WTC11 (cell line): ENCODE results near the gene AMBP. TPM values are rescaled to one million over a fixed set of nuclear protein-coding genes. Genes with fewer than 3 reads are reported as not detected.

Experiments used
- ATAC-seq: fragments of 200-7000 bp; cut with Tn5 transposase; 2 replicates; pipeline ENCODE4 v1.10.0; 2021; ENCODE audit warnings: mild to moderate bottlenecking, moderate library complexity
- CTCF ChIA-PET: fragments of 300-600 bp; sonication (Branson Sonifier 250); formaldehyde crosslinking; loops from one replicate; lab custom pipeline; 2021; ENCODE audit warnings: antibody characterized with exemption; lab: Charles Lee
- POLR2A ChIA-PET: fragments of 350-600 bp; sonication (Branson Sonifier 250); formaldehyde crosslinking; loops from one replicate; lab custom pipeline; 2021; ENCODE audit warnings: antibody characterized with exemption; lab: Charles Lee
- DNase-seq: peaks from one replicate; pipeline ENCODE4 v3.0.0; 2021; ENCODE audit warnings: low spot score
- H3K27ac Mint-ChIP-seq: 2 replicates; pipeline ENCODE4 v1.8.0; 2021; ENCODE audit warnings: mixed read lengths
- H3K27me3 Mint-ChIP-seq: 2 replicates; pipeline ENCODE4 v1.8.0; 2021; ENCODE audit warnings: low read depth, mild to moderate bottlenecking, moderate library complexity, mixed read lengths
- H3K36me3 Mint-ChIP-seq: 2 replicates; pipeline ENCODE4 v1.8.0; 2021; ENCODE audit warnings: mixed read lengths
- H3K4me1 Mint-ChIP-seq: 2 replicates; pipeline ENCODE4 v1.8.0; 2022; ENCODE audit warnings: mixed read lengths
- H3K4me3 Mint-ChIP-seq: 2 replicates; pipeline ENCODE4 v1.8.0; 2021; ENCODE audit warnings: mild to moderate bottlenecking, moderate library complexity, mixed read lengths
- H3K9me3 Mint-ChIP-seq: 2 replicates; pipeline ENCODE4 v1.8.0; 2021; ENCODE audit warnings: mixed read lengths
- ATF2 ChIP-seq: sonication (generic); formaldehyde crosslinking; IDR thresholded peaks from 2 replicates; pipeline ENCODE4 v1.8.1; 2022; ENCODE audit warnings: low read depth, missing genetic modification reagents, borderline replicate concordance
- CREB1 ChIP-seq: sonication (generic); formaldehyde crosslinking; IDR thresholded peaks from 2 replicates; pipeline ENCODE4 v1.8.0; 2023; ENCODE audit warnings: mild to moderate bottlenecking, missing genetic modification reagents
- FOXK1 ChIP-seq: sonication (generic); formaldehyde crosslinking; IDR thresholded peaks from 2 replicates; pipeline ENCODE4 v1.8.0; 2022; ENCODE audit warnings: mild to moderate bottlenecking, moderate library complexity, missing genetic modification reagents
- FOXP4 ChIP-seq: sonication (generic); formaldehyde crosslinking; IDR thresholded peaks from 2 replicates; pipeline ENCODE4 v1.8.0; 2022; ENCODE audit warnings: mild to moderate bottlenecking, missing genetic modification reagents
- GRHL2 ChIP-seq: fragments of 250-450 bp; sonication (Bioruptor Pico); IDR thresholded peaks from 2 replicates; pipeline ENCODE4 v1.8.0; 2022; ENCODE audit warnings: mild to moderate bottlenecking, moderate library complexity; ENCODE audit not compliant: insufficient replicate concordance, severe bottlenecking
- MAX ChIP-seq: sonication (generic); formaldehyde crosslinking; IDR thresholded peaks from 2 replicates; pipeline ENCODE4 v1.8.0; 2022; ENCODE audit warnings: mild to moderate bottlenecking, missing genetic modification reagents
- MLX ChIP-seq: sonication (generic); formaldehyde crosslinking; IDR thresholded peaks from 2 replicates; pipeline ENCODE4 v1.8.1; 2023; ENCODE audit warnings: mild to moderate bottlenecking, missing genetic modification reagents, moderate library complexity
- NFE2L1 ChIP-seq: sonication (generic); formaldehyde crosslinking; IDR thresholded peaks from 2 replicates; pipeline ENCODE4 v1.8.1; 2023; ENCODE audit warnings: missing genetic modification reagents
- NR2C2 ChIP-seq: sonication (generic); formaldehyde crosslinking; IDR thresholded peaks from 2 replicates; pipeline ENCODE4 v1.8.0; 2022; ENCODE audit warnings: mild to moderate bottlenecking, missing genetic modification reagents
- NR3C1 ChIP-seq: sonication (generic); formaldehyde crosslinking; conservative IDR thresholded peaks from 2 replicates; pipeline ENCODE4 v1.8.1; 2023; ENCODE audit warnings: low read depth, mild to moderate bottlenecking, missing genetic modification reagents
- PRRX2 ChIP-seq: fragments of 250-450 bp; sonication (Bioruptor Pico); IDR thresholded peaks from 2 replicates; pipeline ENCODE4 v1.8.0; 2021; ENCODE audit warnings: mild to moderate bottlenecking
- SOX15 ChIP-seq: fragments of 250-450 bp; sonication (Bioruptor Pico); IDR thresholded peaks from 2 replicates; pipeline ENCODE4 v1.9.0; 2021; ENCODE audit warnings: mild to moderate bottlenecking
- TP53 ChIP-seq: sonication (generic); formaldehyde crosslinking; IDR thresholded peaks from 2 replicates; pipeline ENCODE4 v1.8.1; 2023; ENCODE audit warnings: mild to moderate bottlenecking, missing genetic modification reagents
- ZBTB21 ChIP-seq: sonication (generic); formaldehyde crosslinking; IDR thresholded peaks from 2 replicates; pipeline ENCODE4 v1.8.1; 2023; ENCODE audit warnings: mild to moderate bottlenecking, missing genetic modification reagents, borderline replicate concordance
- ZNF423 ChIP-seq: fragments of 250-450 bp; sonication (Bioruptor Pico); IDR thresholded peaks from 2 replicates; pipeline ENCODE4 v2.1.2; 2022; ENCODE audit warnings: mild to moderate bottlenecking, moderate library complexity
- total RNA-seq: library from RNA; stranded (reverse); gene quantifications from 3 replicates; pipeline ENCODE4 v1.2.3, GENCODE V29; 2021
- TF ChIP-seq, protein P1 (sequence below): fragments of 250-450 bp; sonication (Bioruptor Pico); IDR thresholded peaks from 2 replicates; pipeline ENCODE4 v2.1.2; 2022; ENCODE audit warnings: mild to moderate bottlenecking, moderate library complexity
- TF ChIP-seq, protein P2 (sequence below): sonication (generic); formaldehyde crosslinking; IDR thresholded peaks from 2 replicates; pipeline ENCODE4 v1.8.1; 2023; ENCODE audit warnings: mild to moderate bottlenecking, missing genetic modification reagents
- TF ChIP-seq, protein P3 (sequence below): sonication (generic); formaldehyde crosslinking; IDR thresholded peaks from 2 replicates; pipeline ENCODE4 v1.8.1; 2022; ENCODE audit warnings: low read depth, mild to moderate bottlenecking, moderate library complexity, missing genetic modification reagents, borderline replicate concordance
- TF ChIP-seq, protein P4 (sequence below): sonication (generic); formaldehyde crosslinking; IDR thresholded peaks from 2 replicates; pipeline ENCODE4 v1.8.1; 2023; ENCODE audit warnings: mild to moderate bottlenecking, moderate library complexity, missing genetic modification reagents

AMBP gene
- total RNA-seq, 1 experiment from 2014 or later = 3.3 TPM

DNA sequence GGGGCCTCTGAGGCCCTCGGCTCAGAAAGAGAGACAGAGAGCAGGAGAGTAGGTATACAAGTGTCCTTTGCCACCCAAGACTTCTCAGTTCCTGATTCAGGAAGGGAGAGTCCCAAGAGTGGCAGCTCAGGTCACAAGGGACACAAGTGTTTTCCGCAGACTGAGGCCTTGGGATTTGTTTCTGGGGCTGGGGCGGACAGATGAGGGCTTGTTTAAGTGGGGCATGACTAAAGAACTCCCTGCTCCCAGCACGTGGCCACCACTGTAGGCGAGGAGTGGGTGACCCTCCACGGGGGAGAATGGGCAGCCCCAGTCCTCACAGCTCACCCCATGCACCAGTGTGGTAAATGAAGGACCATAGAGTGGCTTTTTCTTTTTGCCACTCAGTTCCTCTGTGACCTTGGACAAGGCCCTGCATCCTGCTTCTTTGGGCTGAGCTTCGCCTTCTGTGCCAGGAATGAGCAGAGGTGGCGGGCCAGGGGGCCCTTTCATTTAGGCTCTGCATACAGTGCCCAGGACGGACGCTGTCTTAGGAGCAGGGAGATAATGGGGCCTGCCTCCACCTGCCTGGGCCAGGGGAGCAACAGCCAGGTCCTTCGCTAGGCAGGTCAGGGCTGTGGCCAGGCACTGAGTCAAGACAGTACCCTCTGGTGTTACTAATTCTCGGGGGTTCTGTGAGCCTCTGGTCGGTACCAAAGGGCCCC is 50.8 kb downstream of the AMBP start (continued):
- TF ChIP-seq, protein P1, sequence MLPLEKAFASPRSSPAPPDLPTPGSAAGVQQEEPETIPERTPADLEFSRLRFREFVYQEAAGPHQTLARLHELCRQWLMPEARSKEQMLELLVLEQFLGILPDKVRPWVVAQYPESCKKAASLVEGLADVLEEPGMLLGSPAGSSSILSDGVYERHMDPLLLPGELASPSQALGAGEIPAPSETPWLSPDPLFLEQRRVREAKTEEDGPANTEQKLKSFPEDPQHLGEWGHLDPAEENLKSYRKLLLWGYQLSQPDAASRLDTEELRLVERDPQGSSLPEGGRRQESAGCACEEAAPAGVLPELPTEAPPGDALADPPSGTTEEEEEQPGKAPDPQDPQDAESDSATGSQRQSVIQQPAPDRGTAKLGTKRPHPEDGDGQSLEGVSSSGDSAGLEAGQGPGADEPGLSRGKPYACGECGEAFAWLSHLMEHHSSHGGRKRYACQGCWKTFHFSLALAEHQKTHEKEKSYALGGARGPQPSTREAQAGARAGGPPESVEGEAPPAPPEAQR (CRISPR knock-in tag) = no peak
- no peak for TF ChIP-seq CREB1

GRCh38 chr9:114026335-114026734 is 51.8 kb downstream of the AMBP start:
- CTCF ChIA-PET = interaction anchor here (1.5 kb wide), 1 partner anchor 265 kb away, joined by 5 read pairs; no protein-coding TSS in a partner anchor
- no peak overlapping the region for H3K27ac Mint-ChIP-seq
- TF ChIP-seq SOX15 (CRISPR knock-in tag) (no peak), FOXP4 (CRISPR knock-in tag) (no peak), NR3C1 (CRISPR knock-in tag) (no peak), MAX (CRISPR knock-in tag) (no peak), GRHL2 (CRISPR knock-in tag) (no peak), FOXK1 (no peak), TP53 (CRISPR knock-in tag) (no peak), PRRX2 (CRISPR knock-in tag) (no peak), ZNF423 (CRISPR knock-in tag) (no peak)
- TF ChIP-seq, protein P2, sequence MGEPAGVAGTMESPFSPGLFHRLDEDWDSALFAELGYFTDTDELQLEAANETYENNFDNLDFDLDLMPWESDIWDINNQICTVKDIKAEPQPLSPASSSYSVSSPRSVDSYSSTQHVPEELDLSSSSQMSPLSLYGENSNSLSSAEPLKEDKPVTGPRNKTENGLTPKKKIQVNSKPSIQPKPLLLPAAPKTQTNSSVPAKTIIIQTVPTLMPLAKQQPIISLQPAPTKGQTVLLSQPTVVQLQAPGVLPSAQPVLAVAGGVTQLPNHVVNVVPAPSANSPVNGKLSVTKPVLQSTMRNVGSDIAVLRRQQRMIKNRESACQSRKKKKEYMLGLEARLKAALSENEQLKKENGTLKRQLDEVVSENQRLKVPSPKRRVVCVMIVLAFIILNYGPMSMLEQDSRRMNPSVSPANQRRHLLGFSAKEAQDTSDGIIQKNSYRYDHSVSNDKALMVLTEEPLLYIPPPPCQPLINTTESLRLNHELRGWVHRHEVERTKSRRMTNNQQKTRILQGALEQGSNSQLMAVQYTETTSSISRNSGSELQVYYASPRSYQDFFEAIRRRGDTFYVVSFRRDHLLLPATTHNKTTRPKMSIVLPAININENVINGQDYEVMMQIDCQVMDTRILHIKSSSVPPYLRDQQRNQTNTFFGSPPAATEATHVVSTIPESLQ = no peak
- TF ChIP-seq, protein P3, sequence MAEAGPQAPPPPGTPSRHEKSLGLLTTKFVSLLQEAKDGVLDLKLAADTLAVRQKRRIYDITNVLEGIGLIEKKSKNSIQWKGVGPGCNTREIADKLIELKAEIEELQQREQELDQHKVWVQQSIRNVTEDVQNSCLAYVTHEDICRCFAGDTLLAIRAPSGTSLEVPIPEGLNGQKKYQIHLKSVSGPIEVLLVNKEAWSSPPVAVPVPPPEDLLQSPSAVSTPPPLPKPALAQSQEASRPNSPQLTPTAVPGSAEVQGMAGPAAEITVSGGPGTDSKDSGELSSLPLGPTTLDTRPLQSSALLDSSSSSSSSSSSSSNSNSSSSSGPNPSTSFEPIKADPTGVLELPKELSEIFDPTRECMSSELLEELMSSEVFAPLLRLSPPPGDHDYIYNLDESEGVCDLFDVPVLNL (CRISPR knock-in tag) = no peak

DNA sequence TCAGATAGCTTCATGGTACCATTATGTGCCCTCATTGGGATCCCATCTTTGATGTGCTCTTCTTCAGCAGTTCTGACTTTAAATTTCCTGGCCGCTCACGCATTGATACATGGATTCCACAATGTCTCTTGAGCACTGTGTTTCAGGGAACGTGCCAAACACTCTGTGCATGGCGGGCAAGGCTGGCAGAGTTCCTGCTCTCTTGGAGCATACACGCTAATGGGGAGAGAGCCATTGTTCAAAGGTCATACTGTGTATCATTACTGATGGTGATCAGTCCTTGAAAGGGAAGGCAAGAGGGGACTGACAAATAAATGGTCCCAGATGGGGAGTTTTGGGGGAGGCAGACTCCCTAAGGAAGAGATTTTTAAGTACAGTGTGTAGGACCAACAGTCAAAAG is 52.3 kb downstream of the AMBP start:
- Mint-ChIP-seq H3K9me3 (peaks cover 22% of the 10 kb centered on the region), H3K4me1 (peaks cover 7% of the 10 kb centered on the region), H3K27ac (no peak overlapping the region), H3K4me3 (no peak overlapping the region), H3K36me3 (peaks cover 43% of the 10 kb centered on the region), H3K27me3 (no peaks in the 10 kb centered on the region)
- CTCF ChIA-PET = interaction anchor here (0.5 to 1.5 kb wide), 6 partner anchors 22 to 349 kb away, joined by 3 to 12 read pairs (median 4); partner anchors contain the start of gene ZNF618
- POLR2A ChIA-PET = no interaction called here
- ATAC-seq (no peak), DNase-seq (no peak)
- no peak for TF ChIP-seq MLX (CRISPR knock-in tag)
- TF ChIP-seq ATF2 (CRISPR knock-in tag) = no peak
- no peak for TF ChIP-seq NR2C2 (CRISPR knock-in tag)
- TF ChIP-seq, protein P4, sequence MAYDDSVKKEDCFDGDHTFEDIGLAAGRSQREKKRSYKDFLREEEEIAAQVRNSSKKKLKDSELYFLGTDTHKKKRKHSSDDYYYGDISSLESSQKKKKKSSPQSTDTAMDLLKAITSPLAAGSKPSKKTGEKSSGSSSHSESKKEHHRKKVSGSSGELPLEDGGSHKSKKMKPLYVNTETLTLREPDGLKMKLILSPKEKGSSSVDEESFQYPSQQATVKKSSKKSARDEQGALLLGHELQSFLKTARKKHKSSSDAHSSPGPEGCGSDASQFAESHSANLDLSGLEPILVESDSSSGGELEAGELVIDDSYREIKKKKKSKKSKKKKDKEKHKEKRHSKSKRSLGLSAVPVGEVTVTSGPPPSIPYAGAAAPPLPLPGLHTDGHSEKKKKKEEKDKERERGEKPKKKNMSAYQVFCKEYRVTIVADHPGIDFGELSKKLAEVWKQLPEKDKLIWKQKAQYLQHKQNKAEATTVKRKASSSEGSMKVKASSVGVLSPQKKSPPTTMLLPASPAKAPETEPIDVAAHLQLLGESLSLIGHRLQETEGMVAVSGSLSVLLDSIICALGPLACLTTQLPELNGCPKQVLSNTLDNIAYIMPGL (CRISPR knock-in tag) = no peak
- TF ChIP-seq, protein P1 (CRISPR knock-in tag) = no peak
- TF ChIP-seq ZBTB21 (CRISPR knock-in tag) = no peak
- TF ChIP-seq NFE2L1 (CRISPR knock-in tag) = no peak

More at GRCh38 chr9:114026335-114026734, 51.8 kb downstream of the AMBP start:
- ATAC-seq (no peak), DNase-seq (no peak)
- H3K36me3 Mint-ChIP-seq = peaks cover 43% of the 10 kb centered on the region
- POLR2A ChIA-PET = no interaction called here
- no peak overlapping the region for H3K4me3 Mint-ChIP-seq
- H3K9me3 Mint-ChIP-seq = peaks cover 22% of the 10 kb centered on the region
- H3K4me1 Mint-ChIP-seq = peaks cover 7% of the 10 kb centered on the region
- no peaks in the 10 kb centered on the region for H3K27me3 Mint-ChIP-seq
